H1 (cell line): ENCODE results near the gene CACNA1B. TPM values are rescaled to one million over a fixed set of nuclear protein-coding genes. Genes with fewer than 3 reads are reported as not detected.

ENCODE experiments used
- CTCF ChIA-PET: fragments of 300-600 bp; sonication (Branson Sonifier 250); formaldehyde crosslinking; loops from one replicate; lab custom pipeline; 2021; ENCODE audit not compliant: partially characterized antibody; lab: Charles Lee
- POLR2A ChIA-PET: fragments of 300-600 bp; sonication (Branson Sonifier 250); formaldehyde crosslinking; loops from one replicate; lab custom pipeline; 2021; ENCODE audit warnings: inconsistent platforms; ENCODE audit not compliant: partially characterized antibody; lab: Charles Lee
- DNase-seq, 2 experiments: peaks; one replicate each; pipeline versions ENCODE4 v3.0.0 to v3.0.0-alpha.2; 2010 to 2022; ENCODE audit warnings: low spot score in 2 of 2, low read depth in 1 of 2, mixed read lengths in 1 of 2
- FAIRE-seq: peaks from 2 replicates; lab custom pipeline; 2011; peaks lifted over from hg19 to GRCh38; lab: Jason Lieb, UNC
- H2AFZ ChIP-seq: 2 replicates; pipeline ENCODE4 v1.8.1; 2012; ENCODE audit warnings: low read length, inconsistent platforms
- H2AK5ac ChIP-seq: 2 replicates; pipeline ENCODE4 v1.6.1; 2013; ENCODE audit warnings: low read depth, low read length
- H2BK120ac ChIP-seq: replicated peaks from 2 replicates; pipeline ENCODE3; 2013; ENCODE audit warnings: low read depth, low read length, inconsistent platforms
- H2BK12ac ChIP-seq: 2 replicates; pipeline ENCODE4 v1.6.1; 2013; ENCODE audit warnings: low read depth, low read length
- H2BK15ac ChIP-seq: 2 replicates; pipeline ENCODE4 v1.6.1; 2013; ENCODE audit warnings: low read length
- H2BK20ac ChIP-seq: 2 replicates; pipeline ENCODE4 v1.6.1; 2013; ENCODE audit warnings: low read length
- H2BK5ac ChIP-seq: 2 replicates; pipeline ENCODE4 v1.6.1; 2013; ENCODE audit warnings: low read depth, low read length
- H3K14ac ChIP-seq: 2 replicates; pipeline ENCODE4 v1.6.1; 2013; ENCODE audit warnings: inconsistent platforms; ENCODE audit not compliant: insufficient read length
- H3K18ac ChIP-seq: 2 replicates; pipeline ENCODE4 v1.6.1; 2013; ENCODE audit warnings: low read length; ENCODE audit errors: extremely low read depth
- H3K23ac ChIP-seq: 2 replicates; pipeline ENCODE4 v1.6.1; 2013; ENCODE audit warnings: inconsistent platforms; ENCODE audit not compliant: insufficient read length
- H3K23me2 ChIP-seq: 2 replicates; pipeline ENCODE4 v1.6.1; 2013; ENCODE audit warnings: low read depth, low read length
- H3K27ac ChIP-seq: 2 replicates; pipeline ENCODE4 v1.6.1; 2011; ENCODE audit warnings: low read depth, low read length, inconsistent platforms
- H3K27me3 ChIP-seq, 4 experiments: replicated peaks in 1 of 4; 1 replicate in 1 of 4; 2 replicates in 3 of 4; pipeline versions ENCODE4 v1.6.1 to v1.8.1; 2011 to 2013; ENCODE audit warnings: low read length in 3 of 4, mild to moderate bottlenecking in 3 of 4, inconsistent platforms in 2 of 4, mixed read lengths in 2 of 4, moderate library complexity in 1 of 4; ENCODE audit not compliant: control insufficient read depth in 3 of 4, insufficient read depth in 3 of 4; ENCODE audit errors: extremely low read depth in 1 of 4
- H3K36me3 ChIP-seq, 4 experiments: 2 replicates each; pipeline versions ENCODE4 v1.6.1 to v1.8.1; 2011 to 2013; ENCODE audit warnings: mild to moderate bottlenecking in 4 of 4, low read length in 3 of 4, moderate library complexity in 2 of 4, control low read depth in 1 of 4, inconsistent platforms in 1 of 4; ENCODE audit not compliant: insufficient read depth in 4 of 4, control insufficient read depth in 2 of 4
- H3K4ac ChIP-seq: replicated peaks from 2 replicates; pipeline ENCODE3; 2013; ENCODE audit warnings: low read length, low read depth, mixed read lengths, inconsistent platforms; ENCODE audit not compliant: insufficient read length
- H3K4me1 ChIP-seq, 4 experiments: replicated peaks in 1 of 4; 1 replicate in 1 of 4; 2 replicates in 3 of 4; pipeline versions ENCODE4 v1.6.1 to v1.8.1; 2011 to 2013; ENCODE audit warnings: low read length in 3 of 4, inconsistent platforms in 2 of 4, mixed read lengths in 1 of 4; ENCODE audit not compliant: insufficient read depth in 4 of 4, control insufficient read depth in 3 of 4
- H3K4me2 ChIP-seq, 2 experiments: 2 replicates each; pipeline versions ENCODE4 v1.6.1 to v1.8.1; 2011 to 2013; ENCODE audit warnings: low read depth in 2 of 2, low read length in 2 of 2, control low read depth in 1 of 2, inconsistent platforms in 1 of 2, mild to moderate bottlenecking in 1 of 2; ENCODE audit not compliant: insufficient read depth in 1 of 2
- H3K4me3 ChIP-seq, 4 experiments: fragments of 200-600, 300-600 bp in 1 of 4; sonication (generic), shearing (Covaris generic), sonication (Bioruptor Twin) in 1 of 4; 2 replicates each; pipeline versions ENCODE4 v1.5.1 to v1.8.1; 2011 to 2016; ENCODE audit warnings: low read length in 4 of 4, low read depth in 3 of 4, control low read depth in 2 of 4, inconsistent platforms in 2 of 4, mild to moderate bottlenecking in 2 of 4, mixed read lengths in 1 of 4, moderate library complexity in 1 of 4; ENCODE audit not compliant: insufficient read depth in 2 of 4; ENCODE audit errors: extremely low read depth in 1 of 4
- H3K56ac ChIP-seq: replicated peaks from 2 replicates; pipeline ENCODE3; 2013; ENCODE audit warnings: low read depth, mild to moderate bottlenecking, mixed read lengths, low read length, inconsistent platforms; ENCODE audit not compliant: insufficient read length
- H3K79me1 ChIP-seq: 2 replicates; pipeline ENCODE4 v1.6.1; 2013; ENCODE audit warnings: low read depth, low read length, control low read depth
- H3K79me2 ChIP-seq, 2 experiments: 2 replicates each; pipeline versions ENCODE4 v1.6.1 to v1.8.1; 2012 to 2013; ENCODE audit warnings: low read length in 2 of 2, mild to moderate bottlenecking in 2 of 2, inconsistent platforms in 1 of 2; ENCODE audit not compliant: insufficient read depth in 2 of 2, control insufficient read depth in 1 of 2
- H3K9ac ChIP-seq, 4 experiments: replicated peaks in 1 of 4; 1 replicate in 1 of 4; 2 replicates in 3 of 4; pipeline versions ENCODE4 v1.6.1 to v1.8.1; 2011 to 2013; ENCODE audit warnings: low read depth in 3 of 4, low read length in 3 of 4, control low read depth in 2 of 4, mild to moderate bottlenecking in 2 of 4, moderate library complexity in 2 of 4, inconsistent platforms in 1 of 4; ENCODE audit errors: extremely low read depth in 1 of 4
- H3K9me3 ChIP-seq, 2 experiments: 2 replicates each; pipeline versions ENCODE4 v1.6.1 to v1.8.1; 2012 to 2013; ENCODE audit warnings: mild to moderate bottlenecking in 2 of 2, moderate library complexity in 2 of 2, control low read depth in 1 of 2, inconsistent platforms in 1 of 2, low read depth in 1 of 2, low read length in 1 of 2, mixed read lengths in 1 of 2; ENCODE audit not compliant: insufficient read depth in 2 of 2
- H4K20me1 ChIP-seq, 2 experiments: replicated peaks in 1 of 2; 2 replicates each; pipeline versions ENCODE3 to v1.8.1; 2011 to 2013; ENCODE audit warnings: inconsistent platforms in 2 of 2, low read length in 2 of 2, mild to moderate bottlenecking in 1 of 2; ENCODE audit not compliant: insufficient read depth in 2 of 2, control insufficient read depth in 1 of 2
- H4K5ac ChIP-seq: 2 replicates; pipeline ENCODE4 v1.6.1; 2013; ENCODE audit warnings: low read length, low read depth, mixed read lengths, inconsistent platforms; ENCODE audit not compliant: insufficient read length
- H4K8ac ChIP-seq: 2 replicates; pipeline ENCODE4 v1.8.0; 2013; ENCODE audit warnings: mild to moderate bottlenecking, moderate library complexity, low read length, inconsistent platforms; ENCODE audit not compliant: insufficient read depth; ENCODE audit errors: extremely low read depth
- H4K91ac ChIP-seq: replicated peaks from 2 replicates; pipeline ENCODE3; 2013; ENCODE audit warnings: low read length, mixed read lengths, inconsistent platforms; ENCODE audit not compliant: insufficient read length
- CREB1 ChIP-seq: IDR thresholded peaks from 2 replicates; pipeline ENCODE4 v1.6.1; 2012; ENCODE audit warnings: inconsistent platforms
- EP300 ChIP-seq, 2 experiments: IDR thresholded peaks; 1 replicate in 1 of 2; 2 replicates in 1 of 2; pipeline ENCODE4 v1.6.1; 2011 to 2012; ENCODE audit warnings: low read depth in 2 of 2, low read length in 2 of 2, mild to moderate bottlenecking in 2 of 2, borderline replicate concordance in 1 of 2, inconsistent platforms in 1 of 2, moderate library complexity in 1 of 2
- GTF2F1 ChIP-seq: IDR thresholded peaks from 2 replicates; pipeline ENCODE4 v1.6.1; 2012; ENCODE audit warnings: low read depth, low read length, improper control_type of control experiment, borderline replicate concordance
- JUND ChIP-seq: IDR thresholded peaks from 2 replicates; pipeline ENCODE4 v1.6.1; 2011; ENCODE audit warnings: mild to moderate bottlenecking, improper control_type of control experiment, low read length
- KDM5A ChIP-seq: fragments of 200-600 bp; IDR thresholded peaks from 2 replicates; pipeline ENCODE4 v1.7.1; 2012; ENCODE audit warnings: mild to moderate bottlenecking, low read length, inconsistent platforms, mixed read lengths
- POLR2AphosphoS5 ChIP-seq: IDR thresholded peaks from 2 replicates; pipeline ENCODE4 v1.6.1; 2011; ENCODE audit warnings: low read depth, low read length
- SP1 ChIP-seq: IDR thresholded peaks from 2 replicates; pipeline ENCODE4 v1.6.1; 2011; ENCODE audit warnings: low read depth, low read length
- SUZ12 ChIP-seq: fragments of 200-600 bp; sonication (generic); IDR thresholded peaks from 2 replicates; pipeline ENCODE4 v1.6.1; 2012; ENCODE audit warnings: mild to moderate bottlenecking, inconsistent platforms, low read length, moderate library complexity, mixed read lengths
- TEAD4 ChIP-seq: IDR thresholded peaks from 2 replicates; pipeline ENCODE4 v1.6.1; 2012; ENCODE audit warnings: low read depth, low read length, inconsistent platforms, mixed read lengths
- ZNF274 ChIP-seq: IDR thresholded peaks from 2 replicates; pipeline ENCODE4 v1.7.0; 2012; ENCODE audit warnings: low read length, borderline replicate concordance; ENCODE audit errors: extremely low read depth
- WGBS, 2 experiments: shearing (Covaris generic) in 1 of 2; methylation state at CpG; one replicate each; pipeline versions ENCODE4 v1.1.6 to v1.1.7; 2013 to 2015; ENCODE audit warnings: low lambda C conversion rate in 2 of 2, mixed read lengths in 2 of 2, inconsistent platforms in 1 of 2, low coverage in 1 of 2, missing lambda C conversion rate in 1 of 2; ENCODE audit not compliant: insufficient replicate concordance in 2 of 2, insufficient coverage in 1 of 2, insufficient read length in 1 of 2; ENCODE audit errors: extremely low coverage in 1 of 2, missing lambda C conversion rate in 1 of 2; 5-methylcytosine and 5-hydroxymethylcytosine counted together
- polyA plus RNA-seq, 7 experiments: library from polyadenylated mRNA; depleted of rRNA in 3 of 7; stranded (reverse) in 5 of 7; unstranded in 2 of 7; fragments of >200 nt in 5 of 7; fragments of 200-250 nt in 2 of 7; gene quantifications; 1 replicate in 5 of 7; 2 replicates in 1 of 7; 4 replicates in 1 of 7; pipeline versions ENCODE4 v1.2.1 to v1.2.3, GENCODE V29; 2011 to 2013; ENCODE audit warnings: missing spikeins in 2 of 7, mixed read lengths in 2 of 7
- total RNA-seq: library from RNA; stranded (reverse); fragmentation: NEBNext Ultra II Directional; extraction: Animal tissue kit (Norgen Biotek cat#: 25700); gene quantifications from 2 replicates; pipeline ENCODE4 v1.2.1, GENCODE V29; 2021
- TF ChIP-seq, protein P1 (sequence below): IDR thresholded peaks from 2 replicates; pipeline ENCODE4 v1.6.1; 2012; ENCODE audit warnings: inconsistent platforms
- TF ChIP-seq, protein P2 (sequence below): IDR thresholded peaks from 2 replicates; pipeline ENCODE4 v1.6.1; 2011; ENCODE audit warnings: low read length, improper control_type of control experiment

CACNA1B gene
- total and polyA plus RNA-seq, 2 of the 8 experiments (the other 6 are each of a cell fraction or from before 2014, with no cell fraction given) = 1.5 to 5.7 TPM

DNA sequence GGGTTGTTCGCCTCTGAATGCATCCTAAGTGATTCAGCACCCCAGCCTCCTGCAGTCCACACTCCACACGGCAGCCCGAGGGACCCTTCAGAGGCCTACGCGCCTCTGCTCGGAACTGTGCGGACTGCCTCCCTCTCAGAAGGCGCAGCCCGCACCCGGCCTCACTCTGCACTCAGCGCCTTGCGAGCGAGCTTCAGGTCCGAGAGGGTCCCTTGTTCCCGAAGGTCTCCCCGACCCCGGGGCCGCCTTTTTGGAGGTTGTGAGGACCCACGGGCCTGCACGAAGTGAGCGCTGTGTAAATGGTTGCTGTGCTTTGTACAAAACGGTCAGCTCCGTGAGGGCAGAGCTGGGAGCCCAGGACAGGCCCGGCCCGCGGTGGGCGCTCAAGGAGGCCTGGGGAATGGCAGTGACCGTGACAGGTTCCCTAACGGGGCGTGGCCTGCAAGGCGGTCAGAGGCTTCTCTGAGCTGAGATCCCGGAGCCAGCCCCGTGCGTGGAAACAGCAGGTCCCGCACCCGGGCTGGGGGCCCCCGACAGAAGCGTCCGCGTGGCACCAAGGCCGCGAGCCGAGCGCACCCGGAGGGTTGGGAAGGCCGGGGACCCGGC is 698 bp upstream of the CACNA1B start:
- FAIRE-seq (no peak), DNase-seq (no peak)
- no peak overlapping the region; the same call in none of the 2 replicates for H4K8ac ChIP-seq
- no peak overlapping the region for H2BK15ac ChIP-seq
- no peak overlapping the region for H4K91ac ChIP-seq
- H3K79me1 ChIP-seq = peaks cover 10% of the 10 kb centered on the region; the same call in 1 of the 2 replicates
- no peak overlapping the region for H3K27ac ChIP-seq
- no peaks in the 10 kb centered on the region for H3K79me2 ChIP-seq
- peaks cover 6 to 79% of the 10 kb centered on the region in 2 experiments; a peak in 3 of 4 replicates for H3K9me3 ChIP-seq
- WGBS, 2 experiments = 86% methylated on average over 34 of the region's 47 CpGs; no CpG with 5 or more reads in 1 of the 2 experiments
- H2BK120ac ChIP-seq = no peak overlapping the region
- no peak overlapping the region for H2BK12ac ChIP-seq
- H2BK20ac ChIP-seq = no peak overlapping the region
- peaks cover 6% of the 10 kb centered on the region for H3K23me2 ChIP-seq
- H3K4me3 ChIP-seq = peak overlapping the region in 3 of 4 experiments; percentile 12 to 45 (median 25); a peak in 5 of 8 replicates
- H3K14ac ChIP-seq = no peak overlapping the region
- peaks cover 0 to 4% (median 0%) of the 10 kb centered on the region in 4 experiments; a peak in 1 of 8 replicates for H3K36me3 ChIP-seq
- no peak overlapping the region for H4K5ac ChIP-seq
- no peak overlapping the region for H3K56ac ChIP-seq
- no peak overlapping the region for H3K9ac ChIP-seq
- CTCF ChIA-PET = interaction anchor here (0.8 to 1.4 kb wide), 4 partner anchors 11 to 281 kb away, joined by 3 read pairs; no protein-coding TSS in a partner anchor
- H4K20me1 ChIP-seq = peaks cover 0 to 27% of the 10 kb centered on the region in 2 experiments
- H2AK5ac ChIP-seq = no peak overlapping the region
- H3K27me3 ChIP-seq = peaks cover 0 to 8% (median 4%) of the 10 kb centered on the region in 4 experiments; a peak in 5 of 7 replicates
- H3K4me1 ChIP-seq = peaks cover 0 to 6% (median 0%) of the 10 kb centered on the region in 4 experiments; a peak in 1 of 7 replicates
- no peak overlapping the region for H3K4ac ChIP-seq
- no peak overlapping the region for H3K23ac ChIP-seq
- no peak overlapping the region for H2BK5ac ChIP-seq
- H3K18ac ChIP-seq = no peak overlapping the region
- H2AFZ ChIP-seq = no peak overlapping the region
- peak overlapping the region; percentile 41 to 56; a peak in 2 of 4 replicates for H3K4me2 ChIP-seq
- POLR2A ChIA-PET = interaction anchor here (0.6 to 1.2 kb wide), 2 partner anchors 10 to 14 kb away, joined by 3 read pairs; no protein-coding TSS in a partner anchor
- TF ChIP-seq JUND (no peak), EP300 (IDR thresholded peaks at IDR 0.05; ENCODE audit: borderline replicate concordance in 1 of 2, low read depth in 2 of 2, low read length in 2 of 2) (no peak), ZNF274 (no peak), SP1 (no peak), KDM5A (no peak), POLR2AphosphoS5 (no peak), CREB1 (no peak), TEAD4 (no peak), GTF2F1 (no peak), SUZ12 (no peak)
- TF ChIP-seq, protein P1, sequence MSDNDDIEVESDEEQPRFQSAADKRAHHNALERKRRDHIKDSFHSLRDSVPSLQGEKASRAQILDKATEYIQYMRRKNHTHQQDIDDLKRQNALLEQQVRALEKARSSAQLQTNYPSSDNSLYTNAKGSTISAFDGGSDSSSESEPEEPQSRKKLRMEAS = no peak
- TF ChIP-seq, protein P2, sequence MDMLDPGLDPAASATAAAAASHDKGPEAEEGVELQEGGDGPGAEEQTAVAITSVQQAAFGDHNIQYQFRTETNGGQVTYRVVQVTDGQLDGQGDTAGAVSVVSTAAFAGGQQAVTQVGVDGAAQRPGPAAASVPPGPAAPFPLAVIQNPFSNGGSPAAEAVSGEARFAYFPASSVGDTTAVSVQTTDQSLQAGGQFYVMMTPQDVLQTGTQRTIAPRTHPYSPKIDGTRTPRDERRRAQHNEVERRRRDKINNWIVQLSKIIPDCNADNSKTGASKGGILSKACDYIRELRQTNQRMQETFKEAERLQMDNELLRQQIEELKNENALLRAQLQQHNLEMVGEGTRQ = no peak
